NCI-H1436 (cell line): ENCODE data around the gene DGKG.

ENCODE experiments used
- DNase-seq: peaks from one replicate; lab custom pipeline; 2025; lab: John Stamatoyannopoulos, UW

Gene DGKG

DNA sequence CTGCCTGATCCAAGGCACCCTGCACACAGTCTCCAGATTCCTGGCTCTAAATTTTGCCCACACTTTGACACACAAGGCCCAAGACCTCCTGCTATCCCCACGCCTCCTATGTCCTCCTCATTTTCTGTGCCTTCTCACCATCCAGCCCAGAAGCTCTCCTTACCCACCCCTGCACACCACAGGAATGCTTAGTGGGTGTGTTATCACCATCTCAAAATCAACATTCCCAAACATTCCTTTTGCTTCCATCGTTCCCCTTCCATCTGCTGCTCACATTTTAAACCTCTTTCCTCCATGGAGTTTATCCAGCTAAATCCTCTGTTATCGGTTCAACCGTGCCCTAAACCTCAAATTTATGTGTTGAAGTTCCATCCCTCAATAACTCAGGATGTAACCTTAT is 43.9 kb downstream of the DGKG start:
- no peak for DNase-seq

- DNase-seq = no peak
Observed at GRCh38 chr3:186317478-186317877, 44.6 kb downstream of the DGKG start.

GRCh38 chr3:186316666-186317260 is 45.3 kb downstream of the DGKG start:
- DNase-seq = no peak

DNA sequence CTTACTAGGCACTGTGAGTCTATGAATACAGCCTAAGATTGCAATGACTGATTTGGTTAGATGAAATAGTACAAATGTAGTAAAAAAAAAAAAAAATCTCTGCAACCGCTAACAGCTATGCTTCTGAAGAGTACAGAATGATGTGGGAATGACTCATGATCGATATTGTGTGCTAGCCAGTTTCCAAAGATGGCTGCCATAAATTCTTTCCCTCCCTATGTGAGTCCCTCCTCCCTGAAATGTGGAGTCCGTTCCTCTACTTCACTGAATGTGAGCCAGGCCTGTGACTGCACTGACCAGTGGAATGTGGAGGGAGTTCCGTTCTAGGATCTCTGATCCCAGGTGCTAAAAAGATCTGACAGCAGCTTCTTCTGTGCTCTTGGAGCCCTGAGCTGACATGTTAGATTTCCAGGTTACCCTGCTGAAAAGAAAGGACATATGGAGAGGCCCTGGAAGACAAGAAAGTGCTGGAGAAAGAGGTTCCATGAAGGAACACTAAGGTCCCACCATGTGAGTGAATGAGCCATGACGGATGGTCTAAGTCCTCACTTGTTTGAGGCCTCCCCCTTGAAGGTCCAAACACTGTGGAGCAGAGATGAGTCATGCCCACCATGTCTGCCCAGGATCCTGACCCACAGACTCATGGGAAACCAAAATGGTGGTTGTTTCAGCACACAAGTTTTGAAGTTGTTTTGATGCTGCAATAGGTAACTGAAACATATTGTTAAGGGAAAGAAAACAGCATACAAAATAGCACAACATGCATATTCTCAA is 46.3 kb downstream of the DGKG start:
- DNase-seq = no peak

- no peak for DNase-seq
Observed at GRCh38 chr3:186314896-186315295, 47.1 kb downstream of the DGKG start.

- DNase-seq = no peak
Observed at GRCh38 chr3:186311441-186311840, 50.6 kb downstream of the DGKG start.

- DNase-seq = no peak
Observed at GRCh38 chr3:186308549-186308948, 53.5 kb downstream of the DGKG start.

DNA sequence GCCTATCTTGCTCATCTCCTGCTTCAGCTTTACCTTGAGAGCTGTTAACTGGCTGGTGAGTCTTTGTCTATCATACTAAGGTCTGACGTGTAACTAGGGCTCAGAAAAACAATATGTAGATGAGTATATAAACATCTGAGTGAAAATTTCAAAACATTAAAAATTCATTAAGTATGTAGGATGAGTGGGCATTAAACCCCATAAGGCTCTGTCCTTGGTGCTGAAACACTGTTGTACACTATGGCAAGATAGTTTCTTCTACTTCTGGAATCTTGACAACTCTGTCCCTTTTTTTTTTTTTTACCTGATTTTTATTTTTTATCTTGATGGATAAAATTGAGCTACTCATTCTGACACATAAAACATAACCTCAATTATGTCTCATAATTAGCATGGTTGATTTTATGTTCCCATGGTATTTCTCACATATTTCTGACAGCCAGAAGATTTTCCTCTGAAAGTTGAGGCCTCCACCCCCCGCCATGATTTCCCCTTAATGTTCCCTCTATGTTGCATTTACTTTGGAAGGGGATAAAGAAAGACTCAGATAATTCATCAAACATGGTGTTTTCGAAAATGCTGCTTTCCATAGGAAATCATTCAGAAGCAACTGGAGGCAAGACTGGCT is 54.3 kb downstream of the DGKG start:
- no peak for DNase-seq

- DNase-seq = no peak
Observed at GRCh38 chr3:186305286-186305685, 56.7 kb downstream of the DGKG start.

GRCh38 chr3:186303965-186304364 is 58.1 kb downstream of the DGKG start:
- no peak for DNase-seq

GRCh38 chr3:186299327-186299726 is 62.7 kb downstream of the DGKG start:
- DNase-seq = no peak

- no peak for DNase-seq
Observed at GRCh38 chr3:186298876-186299275, 63.2 kb downstream of the DGKG start.

- DNase-seq = no peak
Observed at GRCh38 chr3:186290796-186291195, 71.2 kb downstream of the DGKG start.

- DNase-seq = no peak
Observed at GRCh38 chr3:186287711-186288110, 74.3 kb downstream of the DGKG start.

- DNase-seq = no peak
Observed at GRCh38 chr3:186286114-186286513, 75.9 kb downstream of the DGKG start.

DNA sequence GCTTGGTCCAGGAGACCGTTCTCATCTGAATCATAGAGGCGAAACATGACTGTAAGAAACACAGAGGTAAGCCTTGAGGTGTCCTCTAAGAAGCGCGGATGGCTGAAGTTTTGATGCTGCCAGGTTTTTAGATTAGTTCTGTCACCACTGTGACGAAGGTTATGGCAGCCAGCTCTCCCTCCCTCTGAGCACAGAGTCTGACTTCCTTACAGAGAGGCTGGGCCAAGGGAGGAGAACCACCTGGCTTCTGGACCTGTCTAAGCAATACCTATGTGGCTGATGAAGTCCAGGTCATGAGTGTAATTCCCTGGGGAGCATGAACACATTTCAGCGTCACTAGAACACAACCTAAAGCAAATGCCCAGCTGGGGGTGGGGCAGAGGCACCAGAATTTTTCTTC is 77.4 kb downstream of the DGKG start:
- no peak for DNase-seq

GRCh38 chr3:186284349-186284652 is 77.7 kb downstream of the DGKG start:
- DNase-seq = no peak

DNA sequence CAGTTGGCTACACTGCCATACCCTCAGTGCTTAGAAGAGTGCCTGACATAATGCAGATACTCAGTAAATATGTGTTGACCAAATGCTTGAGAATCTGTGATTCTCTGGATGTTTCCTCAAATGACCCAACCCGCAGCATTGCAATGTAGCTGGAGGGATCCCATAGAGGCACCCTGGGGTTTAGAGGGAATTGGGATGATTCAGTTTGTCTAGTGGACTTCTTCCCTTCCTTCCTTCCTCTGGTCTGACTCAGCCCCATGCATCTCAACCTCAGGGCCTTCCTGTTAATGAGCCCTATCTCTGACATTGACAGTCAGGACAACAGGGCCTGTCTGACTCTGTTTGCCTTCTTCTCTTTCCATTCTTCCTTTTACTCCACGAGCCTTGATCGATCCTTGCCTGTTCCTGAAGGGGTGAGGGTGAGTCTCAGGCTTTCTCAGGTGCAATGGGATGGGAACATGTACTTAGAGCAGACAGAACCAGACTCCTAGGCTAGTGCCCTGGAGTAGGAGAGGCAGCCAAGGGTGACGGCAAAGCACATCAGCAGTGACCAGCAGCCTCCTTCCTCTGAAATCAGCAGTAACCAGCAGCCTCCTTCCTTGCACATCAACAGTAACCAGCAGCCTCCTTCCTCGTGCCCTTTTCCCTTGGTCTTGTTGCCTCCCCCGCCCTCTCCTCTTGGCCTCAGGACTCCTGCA is 78.2 kb downstream of the DGKG start:
- DNase-seq = no peak

DNA sequence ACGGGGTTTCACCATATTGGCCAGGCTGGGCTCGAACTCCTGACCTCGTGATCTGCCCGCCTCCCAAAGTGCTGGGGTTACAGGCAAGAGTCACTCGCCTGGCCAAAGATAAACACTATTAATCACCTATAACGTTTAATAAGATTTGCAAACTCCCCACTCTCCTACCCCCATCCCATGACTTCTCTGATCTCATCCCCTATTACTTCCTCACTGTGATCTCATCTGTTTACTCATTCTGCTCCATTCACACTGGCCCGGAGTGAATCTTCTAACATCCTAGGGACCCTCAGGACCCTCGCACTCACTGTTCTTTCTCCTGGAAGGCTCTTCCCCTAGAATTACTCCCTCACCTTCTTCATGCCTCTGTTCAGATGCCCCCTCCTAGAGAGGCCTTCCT is 78.9 kb downstream of the DGKG start:
- no peak for DNase-seq

GRCh38 chr3:186281176-186281575 is 80.9 kb downstream of the DGKG start:
- DNase-seq = no peak

GRCh38 chr3:186280737-186281136 is 81.3 kb downstream of the DGKG start:
- DNase-seq = no peak

DNA sequence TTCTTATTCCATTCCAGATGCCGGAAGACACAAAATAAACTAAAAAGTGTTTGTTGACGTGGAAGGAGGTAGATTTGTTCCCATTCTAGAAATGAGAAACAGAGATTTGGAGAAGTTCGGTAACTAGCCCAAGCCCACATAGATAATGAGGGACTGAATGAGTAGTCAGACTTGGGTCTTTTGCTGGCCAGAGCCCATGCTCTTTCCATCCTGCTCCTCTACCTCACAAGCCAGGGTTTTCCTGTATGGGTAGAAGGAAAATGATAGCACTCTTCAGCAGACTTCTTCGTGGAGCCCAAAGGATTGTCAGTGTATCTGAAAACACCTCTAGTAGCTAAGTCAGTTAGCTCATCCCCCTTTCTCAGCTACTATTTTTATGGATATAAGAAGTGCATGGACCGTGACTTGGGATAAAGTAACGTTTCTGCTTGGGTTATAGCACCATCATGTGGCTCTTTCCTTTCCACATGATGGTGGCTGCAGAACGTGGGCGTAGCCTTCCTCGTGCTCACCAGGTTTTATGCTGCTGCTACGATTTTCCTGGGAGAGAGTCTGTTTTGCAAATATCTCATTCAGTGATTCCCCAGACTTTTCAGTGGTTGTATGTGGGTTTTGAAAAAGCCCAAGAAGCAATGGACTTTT is 84.6 kb downstream of the DGKG start:
- no peak for DNase-seq

GRCh38 chr3:186275436-186275835 is 86.6 kb downstream of the DGKG start:
- DNase-seq = no peak
